OCI-LY7 (cell line): ENCODE data around the gene PTP4A1. TPM values are rescaled to one million over a fixed set of nuclear protein-coding genes. Genes with fewer than 3 reads are reported as not detected.
A peak's percentile ranks its signal among the peaks of the same experiment; 100 is the strongest.

Experiments
- BruUV-seq: library from RNA; stranded (reverse); fragments of 400-500 nt; replicated peaks from 2 replicates; lab custom pipeline; 2021; lab: Mats Ljungman, UMichigan
- CTCF ChIA-PET: fragments of 300-600 bp; sonication (Branson Sonifier 250); formaldehyde crosslinking; loops from one replicate; lab custom pipeline; 2022; ENCODE audit warnings: antibody characterized with exemption; ENCODE audit not compliant: unreplicated experiment; lab: Charles Lee
- POLR2A ChIA-PET: fragments of 300-600 bp; sonication (Branson Sonifier 250); formaldehyde crosslinking; loops from one replicate; lab custom pipeline; 2022; ENCODE audit warnings: antibody characterized with exemption; lab: Charles Lee
- DNase-seq: peaks from one replicate; pipeline ENCODE4 v3.0.0-alpha.2; 2015; ENCODE audit warnings: low spot score
- H2AFZ ChIP-seq: fragments of 200-600 bp; sonication (generic), shearing (Covaris generic); 2 replicates; pipeline ENCODE4 v1.6.1; 2014; ENCODE audit warnings: mild to moderate bottlenecking, antibody characterized with exemption, low read length, moderate library complexity
- H3K27ac ChIP-seq: fragments of 200-600 bp; sonication (generic); 2 replicates; pipeline ENCODE4 v1.5.1; 2014; ENCODE audit warnings: mixed run types, low read depth, mild to moderate bottlenecking, moderate library complexity, low read length, inconsistent platforms; ENCODE audit not compliant: poor library complexity, severe bottlenecking
- H3K36me3 ChIP-seq: fragments of 200-600 bp; sonication (generic); 2 replicates; pipeline ENCODE4 v1.6.1; 2014; ENCODE audit warnings: mild to moderate bottlenecking, antibody characterized with exemption, low read length, moderate library complexity, mixed read lengths; ENCODE audit not compliant: insufficient read depth
- H3K4me1 ChIP-seq: fragments of 200-600 bp; sonication (generic); 2 replicates; pipeline ENCODE4 v1.5.1; 2014; ENCODE audit warnings: mild to moderate bottlenecking, low read length; ENCODE audit not compliant: insufficient read depth, poor library complexity, severe bottlenecking
- H3K4me2 ChIP-seq: fragments of 200-600 bp; sonication (generic); 2 replicates; pipeline ENCODE4 v1.6.1; 2014; ENCODE audit warnings: mild to moderate bottlenecking, low read length
- H3K4me3 ChIP-seq: fragments of 200-600 bp; sonication (generic); 2 replicates; pipeline ENCODE4 v1.5.1; 2014; ENCODE audit warnings: mild to moderate bottlenecking, low read depth, low read length; ENCODE audit not compliant: poor library complexity, severe bottlenecking
- H3K79me2 ChIP-seq: fragments of 200-600 bp; sonication (generic); 2 replicates; pipeline ENCODE4 v1.6.1; 2016; ENCODE audit warnings: low read depth, mild to moderate bottlenecking, low read length, moderate library complexity, mixed read lengths; ENCODE audit not compliant: insufficient read depth
- H3K9me2 ChIP-seq: fragments of 200-600 bp; sonication (generic); 2 replicates; pipeline ENCODE4 v1.6.1; 2016; ENCODE audit warnings: mild to moderate bottlenecking, low read length, mixed read lengths; ENCODE audit not compliant: insufficient read depth
- H3K9me3 ChIP-seq: fragments of 200-600 bp; sonication (generic); 2 replicates; pipeline ENCODE4 v1.6.1; 2014; ENCODE audit warnings: mild to moderate bottlenecking, mixed run types, low read length, mixed read lengths
- H4K20me1 ChIP-seq: fragments of 200-600 bp; sonication (generic); 2 replicates; pipeline ENCODE4 v1.6.1; 2014; ENCODE audit warnings: mild to moderate bottlenecking, antibody characterized with exemption, low read length, moderate library complexity, mixed read lengths; ENCODE audit not compliant: insufficient read depth
- CTCF ChIP-seq: fragments of 200-600 bp; sonication (generic); conservative IDR thresholded peaks from 2 replicates; pipeline ENCODE4 v1.5.1; 2014; ENCODE audit warnings: mild to moderate bottlenecking, antibody characterized with exemption, low read length, moderate library complexity, mixed read lengths
- EZH2phosphoT487 ChIP-seq: fragments of 200-600 bp; sonication (generic); IDR thresholded peaks from 2 replicates; pipeline ENCODE4 v1.6.1; 2018; ENCODE audit warnings: low read depth, borderline replicate concordance, mild to moderate bottlenecking, mixed run types, antibody characterized with exemption, low read length, moderate library complexity, mixed read lengths
- intact Hi-C: fragments of 100-400 bp; cut with micrococcal nuclease; formaldehyde crosslinking; loops from one replicate; pipeline ENCODE4 v1.10.0; 2022; ENCODE audit not compliant: unreplicated experiment
- total RNA-seq, 2 experiments: library from RNA; depleted of rRNA in 1 of 2; stranded (reverse); fragments of >200 nt in 1 of 2; shearing (Covaris generic) in 1 of 2; gene quantifications; 2 replicates each; pipeline ENCODE4 v1.2.3, GENCODE V29; 2014 to 2022

Gene PTP4A1
- total RNA-seq, 2 experiments from 2014 or later = 21.2 to 76.0 TPM

DNA sequence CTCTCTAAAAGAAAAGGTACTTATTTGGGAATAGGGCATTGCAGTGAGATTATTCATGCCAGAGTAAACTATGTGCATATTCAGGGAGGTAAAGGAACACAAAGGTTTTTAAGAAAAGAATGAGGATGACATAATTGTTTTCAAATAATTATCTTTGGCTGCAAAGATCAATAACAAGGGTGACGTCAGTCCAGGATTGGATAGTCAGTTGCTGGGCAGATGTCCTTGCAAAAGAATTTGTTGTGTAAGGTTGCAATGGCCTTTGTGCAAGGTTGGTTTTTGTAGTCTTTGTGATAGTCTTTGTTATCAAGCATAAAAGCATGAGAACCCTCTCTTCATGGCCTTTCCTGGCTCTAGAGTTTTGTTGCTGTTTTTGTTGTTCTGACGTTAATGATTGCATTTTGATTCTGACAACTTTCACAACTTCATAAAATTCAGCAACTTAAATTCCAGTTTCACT is 17.7 kb downstream of the PTP4A1 start:
- no peak for TF ChIP-seq CTCF
- no peak for TF ChIP-seq EZH2phosphoT487
- Histone ChIP-seq H4K20me1 (no peaks in the 10 kb centered on the region), H3K4me3 (no peak overlapping the region), H3K4me1 (no peaks in the 10 kb centered on the region), H3K4me2 (no peak overlapping the region), H3K79me2 (no peaks in the 10 kb centered on the region), H3K27ac (no peak overlapping the region), H3K9me3 (no peaks in the 10 kb centered on the region), H2AFZ (no peak overlapping the region), H3K36me3 (no peaks in the 10 kb centered on the region), H3K9me2 (no peaks in the 10 kb centered on the region)
- BruUV-seq = no TSS peak
- POLR2A ChIA-PET = no interaction called here
- intact Hi-C loops = no loop called here
- DNase-seq = no peak
- CTCF ChIA-PET = no interaction called here

GRCh38 chr6:63592886-63593285 is 20.6 kb downstream of the PTP4A1 start:
- H2AFZ ChIP-seq = no peak overlapping the region
- DNase-seq = no peak
- H3K36me3 ChIP-seq = no peaks in the 10 kb centered on the region
- POLR2A ChIA-PET = interaction anchor here (0.7 kb wide), 1 partner anchor 153 kb away, joined by 3 read pairs; no protein-coding TSS in a partner anchor
- H3K9me2 ChIP-seq = no peaks in the 10 kb centered on the region
- H3K79me2 ChIP-seq = no peaks in the 10 kb centered on the region
- TF ChIP-seq EZH2phosphoT487 = no peak
- H3K9me3 ChIP-seq = no peaks in the 10 kb centered on the region
- BruUV-seq = no TSS peak
- no peaks in the 10 kb centered on the region for H4K20me1 ChIP-seq
- no peak overlapping the region for H3K4me2 ChIP-seq
- H3K4me1 ChIP-seq = peaks cover 3% of the 10 kb centered on the region
- no peak overlapping the region for H3K4me3 ChIP-seq
- intact Hi-C loops = no loop called here
- H3K27ac ChIP-seq = no peak overlapping the region
- CTCF ChIA-PET = interaction anchor here (1.0 kb wide), 1 partner anchor 169 kb away, joined by 3 read pairs; no protein-coding TSS in a partner anchor

GRCh38 chr6:63597141-63598048 is 25.1 kb downstream of the PTP4A1 start:
- Histone ChIP-seq H3K9me3 (no peaks in the 10 kb centered on the region), H3K27ac (no peak overlapping the region), H2AFZ (peak overlapping the region; percentile 100), H3K4me2 (peak overlapping the region; percentile 87), H3K36me3 (no peaks in the 10 kb centered on the region), H4K20me1 (no peaks in the 10 kb centered on the region), H3K9me2 (no peaks in the 10 kb centered on the region), H3K4me3 (peak overlapping the region; percentile 64), H3K4me1 (peaks cover 16% of the 10 kb centered on the region), H3K79me2 (no peaks in the 10 kb centered on the region)
- intact Hi-C loops = loop anchor here (1.0 to 5.0 kb wide), 3 partner anchors 90 to 244 kb away; no protein-coding TSS in a partner anchor
- DNase-seq = peak; percentile 5
- TF ChIP-seq EZH2phosphoT487 (no peak), CTCF (no peak)
- ChIA-PET POLR2A (interaction anchor here (0.7 to 2.6 kb wide), 13 partner anchors 10 to 180 kb away, joined by 3 to 14 read pairs (median 4); no protein-coding TSS in a partner anchor), CTCF (interaction anchor here (0.6 to 2.1 kb wide), 3 partner anchors 165 to 245 kb away, joined by 4 to 13 read pairs (median 5); no protein-coding TSS in a partner anchor)
- BruUV-seq = no TSS peak
